NCI-H510A (cell line): ENCODE measurements around the gene FRY.

ENCODE experiments used
- DNase-seq: peaks from one replicate; lab custom pipeline; 2025; lab: John Stamatoyannopoulos, UW

FRY gene

DNA sequence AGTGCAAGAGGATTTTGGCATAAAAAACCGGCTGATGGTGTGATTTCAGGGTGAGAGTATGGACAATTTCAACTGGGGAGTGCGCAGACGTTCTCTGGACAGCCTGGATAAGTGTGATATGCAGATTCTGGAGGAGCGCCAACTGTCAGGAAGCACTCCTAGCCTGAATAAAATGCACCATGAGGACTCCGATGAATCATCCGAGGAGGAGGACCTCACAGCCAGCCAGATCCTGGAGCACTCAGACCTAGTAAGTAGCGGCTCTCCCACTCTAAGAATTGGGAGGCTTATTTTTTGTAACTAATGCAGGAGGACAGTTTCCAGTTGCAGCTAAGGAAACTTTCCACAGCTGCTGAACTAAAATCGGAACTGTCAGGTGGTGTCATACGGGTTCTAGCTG, 230.0 kb downstream of the FRY start:
- no peak for DNase-seq

DNA sequence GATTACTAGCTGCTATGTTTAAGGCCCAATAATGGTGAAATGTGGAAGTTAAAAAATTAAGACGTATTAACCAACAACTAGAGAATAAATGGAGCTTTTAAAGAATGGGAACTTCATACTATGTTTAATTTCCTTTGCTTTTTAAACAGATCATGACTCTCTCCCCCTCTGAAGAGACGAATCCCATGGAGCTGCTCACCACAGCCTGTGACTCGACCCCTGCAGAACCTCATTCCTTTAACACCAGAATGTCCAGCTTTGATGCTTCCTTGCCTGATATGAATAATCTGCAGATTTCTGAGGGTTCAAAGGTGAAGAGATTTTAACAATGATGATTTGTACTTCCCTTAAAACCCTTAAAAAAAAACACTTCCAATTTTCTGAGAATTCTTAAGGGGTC, 230.6 kb downstream of the FRY start:
- DNase-seq: no peak

DNA sequence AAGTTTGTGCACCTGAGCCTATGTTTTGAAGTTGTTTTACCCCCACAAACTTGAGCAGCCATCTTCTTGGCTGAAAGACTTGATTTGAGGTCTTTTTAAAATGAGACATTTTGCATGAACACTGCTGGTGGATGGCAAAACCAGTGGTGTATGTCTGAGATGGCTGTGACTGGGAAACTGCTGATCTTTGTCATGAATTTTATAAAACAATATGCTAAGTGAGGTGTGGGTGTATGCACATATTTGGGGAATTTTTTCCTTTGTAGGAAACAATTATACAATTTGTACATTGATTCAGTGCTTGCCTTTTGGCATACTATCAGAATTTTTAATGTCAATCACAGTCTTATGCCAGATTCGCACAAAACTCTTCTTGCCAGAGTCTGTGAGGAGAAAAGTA, 231.0 kb downstream of the FRY start:
- no peak for DNase-seq

DNA sequence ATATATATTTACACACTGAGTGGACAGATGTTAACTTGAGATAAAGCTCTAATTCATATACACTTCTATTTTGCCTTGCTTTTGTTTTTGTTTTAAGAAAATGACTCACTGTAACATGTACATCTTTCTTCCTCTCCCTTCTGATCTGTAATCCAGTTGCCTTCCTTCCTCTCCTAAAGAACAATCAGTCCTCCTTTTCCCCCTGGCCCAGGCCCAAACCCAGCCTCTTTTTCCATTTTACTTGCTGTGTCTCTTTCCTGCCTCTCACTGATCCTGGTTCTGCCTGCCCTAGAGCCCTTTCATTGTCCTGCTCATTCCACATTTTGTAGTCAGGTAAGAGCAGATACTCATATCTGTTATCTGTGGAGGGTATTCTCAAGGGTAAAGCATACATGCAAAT, 232.8 kb downstream of the FRY start:
- DNase-seq: no peak

DNA sequence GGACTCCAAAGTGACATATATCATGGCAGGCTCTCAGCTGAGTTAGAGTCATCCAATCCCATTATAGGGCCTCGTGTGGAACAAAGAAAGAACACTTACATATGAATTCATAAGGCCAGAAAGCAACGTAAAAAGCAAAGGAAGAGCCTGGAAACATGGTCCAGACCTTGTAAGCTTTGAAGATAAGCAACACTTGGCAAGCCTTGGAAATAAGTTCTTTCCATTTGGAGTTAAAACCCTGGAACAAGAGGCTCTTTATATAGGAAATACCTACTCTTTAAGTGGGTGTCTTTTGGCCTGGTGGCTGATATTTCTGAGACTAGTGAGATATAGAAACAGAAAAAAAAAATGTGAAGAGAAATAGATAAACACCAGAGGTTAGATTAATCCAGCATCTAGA, 234.2 kb downstream of the FRY start:
- no peak for DNase-seq

DNA sequence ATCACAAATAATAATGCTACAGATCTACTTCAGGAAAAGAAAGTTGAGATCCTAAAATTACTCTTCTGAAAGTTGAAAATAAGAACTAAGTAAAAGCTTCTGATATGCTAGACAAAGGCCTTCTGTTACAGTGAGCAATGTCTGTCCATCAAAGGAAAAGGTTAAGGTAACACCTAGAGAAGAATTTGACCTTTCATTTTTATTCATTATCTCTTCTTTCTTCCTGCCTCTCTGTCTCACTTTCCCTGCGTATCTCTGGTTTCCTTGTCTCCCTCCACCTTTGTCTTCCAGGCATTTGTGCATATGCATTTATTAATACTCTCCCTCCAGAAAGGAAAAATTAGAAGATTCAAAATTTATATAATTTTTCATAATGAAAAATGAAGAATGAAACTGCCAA, 234.6 kb downstream of the FRY start:
- no peak for DNase-seq

DNA sequence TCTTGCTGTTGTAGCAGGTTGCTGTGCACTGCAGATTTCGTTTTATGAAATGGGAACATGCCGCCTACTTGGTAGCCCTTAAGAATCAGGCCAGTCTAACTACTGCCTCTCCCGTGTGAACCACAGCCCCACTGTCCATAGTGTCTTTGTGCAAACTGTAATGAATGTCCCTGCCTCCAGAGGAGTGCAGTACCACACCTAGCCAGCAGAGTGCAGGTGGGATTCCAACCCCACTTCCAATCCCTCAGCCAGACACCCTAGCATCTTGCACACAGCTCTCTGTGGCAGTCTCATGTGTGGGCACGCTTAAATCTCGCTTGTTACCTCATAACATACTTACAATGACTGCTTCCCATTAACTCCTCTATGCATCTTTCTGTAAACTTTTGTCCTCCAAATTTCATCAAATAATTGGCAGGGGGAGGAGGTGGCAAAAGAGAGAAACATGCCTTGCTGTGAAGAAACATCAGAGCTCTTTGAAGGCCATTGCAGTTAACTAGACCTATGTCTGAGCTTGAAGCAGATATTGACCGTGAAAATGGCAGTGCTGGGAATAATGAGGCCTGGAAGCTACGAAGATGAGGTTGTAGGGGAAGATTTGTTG, 236.4 kb downstream of the FRY start:
- no peak for DNase-seq

DNA sequence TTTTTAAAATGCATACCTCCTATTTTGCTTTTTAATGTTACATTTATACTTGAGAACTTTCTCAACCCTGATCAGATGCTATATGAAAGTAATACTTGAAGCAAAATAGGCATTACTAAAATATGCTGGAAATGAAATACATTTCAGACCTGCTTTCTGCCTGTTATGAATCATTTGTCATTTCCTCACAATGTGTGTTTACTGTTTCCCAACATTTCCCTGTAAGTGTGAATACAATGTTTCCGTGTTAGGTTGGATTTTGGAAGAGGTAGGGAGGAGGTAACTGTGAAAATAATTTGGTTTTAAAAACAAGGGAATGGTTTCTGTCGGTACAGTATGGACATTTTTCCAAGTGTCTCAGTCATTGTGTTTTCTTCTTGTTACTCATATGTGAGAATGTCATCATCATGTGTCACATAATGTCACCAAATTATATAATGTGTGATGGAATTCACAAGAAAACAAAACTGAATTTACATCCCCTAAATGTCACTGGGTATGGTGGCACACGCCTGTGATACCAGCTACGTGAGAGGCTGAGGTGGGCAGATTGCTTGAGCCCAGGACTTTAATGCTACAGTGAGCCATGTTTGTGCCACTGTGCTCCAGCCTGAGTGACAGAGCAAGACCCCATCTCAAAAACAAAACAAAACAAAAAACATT, 240.6 kb downstream of the FRY start:
- no peak for DNase-seq

DNA sequence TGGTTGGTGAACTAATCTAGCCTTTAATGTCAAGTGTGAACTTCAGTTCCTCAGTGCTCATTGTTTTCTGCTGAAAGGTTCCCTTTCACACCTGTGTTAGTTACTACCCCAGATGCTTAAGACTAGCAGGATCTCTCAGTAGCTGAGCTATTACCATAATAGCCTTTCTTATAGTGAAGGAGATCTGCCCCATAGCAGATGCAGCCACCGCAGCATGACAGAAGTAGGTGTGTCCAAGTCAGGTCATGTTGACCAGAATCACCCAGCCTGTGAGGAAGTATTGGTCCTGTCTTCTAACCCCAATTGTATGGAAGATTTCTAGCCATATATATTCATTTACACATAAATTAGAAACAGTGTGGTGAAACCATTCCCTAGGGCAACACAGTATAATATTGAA, 246.3 kb downstream of the FRY start:
- DNase-seq: no peak

DNA sequence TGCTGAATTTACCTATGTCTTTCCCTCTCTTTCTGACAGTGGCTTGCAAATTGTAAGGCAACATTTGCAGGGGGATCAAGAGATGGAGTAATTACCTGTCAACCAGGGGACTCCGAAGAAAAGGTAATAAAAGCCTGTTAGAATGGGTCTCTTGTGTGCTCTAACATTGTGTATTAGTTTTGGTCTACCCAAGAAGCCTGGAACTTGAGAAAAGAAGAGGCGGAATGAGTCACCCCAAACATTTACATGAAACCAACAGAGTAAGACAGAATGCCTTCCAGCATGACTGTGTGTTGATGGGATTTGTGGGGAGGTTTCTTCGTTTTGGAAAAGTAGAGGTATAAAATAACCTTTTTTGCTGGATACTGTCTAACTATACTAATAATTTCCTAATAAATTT, 246.9 kb downstream of the FRY start:
- no peak for DNase-seq

DNA sequence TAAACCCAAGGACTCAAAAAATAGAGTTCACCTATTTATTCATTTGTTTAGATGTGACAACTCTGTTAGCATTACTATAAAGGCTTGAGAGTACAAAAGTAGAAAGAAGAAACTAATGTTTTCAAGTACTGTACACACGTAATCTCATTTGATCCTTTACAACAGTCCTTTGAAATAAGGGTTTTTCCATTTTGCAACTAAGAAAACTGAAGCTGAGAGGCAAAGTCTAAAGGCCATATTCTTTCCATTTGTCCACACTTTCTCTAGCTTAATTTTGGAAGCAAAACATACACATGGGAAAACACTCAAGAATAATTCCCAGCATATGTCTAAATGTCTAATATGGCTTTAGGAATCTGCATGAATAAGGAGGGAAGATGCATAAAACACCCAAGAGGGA, 249.5 kb downstream of the FRY start:
- no peak for DNase-seq

DNA sequence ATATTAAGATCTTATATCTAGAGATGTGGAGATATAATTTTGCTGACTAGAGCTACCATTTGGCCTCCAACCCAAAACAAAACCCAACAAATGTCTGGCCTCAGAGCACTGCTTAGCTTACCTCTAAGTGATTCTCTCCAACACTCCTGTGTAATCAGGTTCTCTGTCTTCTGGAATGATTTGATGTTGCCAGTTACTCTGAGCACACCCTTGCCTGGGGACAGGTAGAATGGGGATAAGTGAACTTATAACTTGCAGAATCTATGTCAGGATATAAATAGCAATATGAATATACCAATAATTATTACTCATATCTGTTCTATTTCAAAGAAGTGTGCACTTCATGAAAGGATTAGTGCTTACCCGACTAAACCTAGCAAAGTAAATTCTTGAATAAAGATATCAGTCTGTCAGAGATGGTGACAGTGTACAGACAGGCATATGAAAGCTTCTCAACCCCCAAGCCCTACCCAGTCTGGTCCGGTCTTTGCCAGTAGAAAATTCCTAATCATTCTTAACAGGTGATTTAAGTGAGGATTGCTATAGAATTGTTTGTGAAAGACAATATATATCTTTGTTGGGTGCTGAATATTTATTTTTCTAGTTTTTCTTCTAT, 250.6 kb downstream of the FRY start:
- DNase-seq: no peak

DNA sequence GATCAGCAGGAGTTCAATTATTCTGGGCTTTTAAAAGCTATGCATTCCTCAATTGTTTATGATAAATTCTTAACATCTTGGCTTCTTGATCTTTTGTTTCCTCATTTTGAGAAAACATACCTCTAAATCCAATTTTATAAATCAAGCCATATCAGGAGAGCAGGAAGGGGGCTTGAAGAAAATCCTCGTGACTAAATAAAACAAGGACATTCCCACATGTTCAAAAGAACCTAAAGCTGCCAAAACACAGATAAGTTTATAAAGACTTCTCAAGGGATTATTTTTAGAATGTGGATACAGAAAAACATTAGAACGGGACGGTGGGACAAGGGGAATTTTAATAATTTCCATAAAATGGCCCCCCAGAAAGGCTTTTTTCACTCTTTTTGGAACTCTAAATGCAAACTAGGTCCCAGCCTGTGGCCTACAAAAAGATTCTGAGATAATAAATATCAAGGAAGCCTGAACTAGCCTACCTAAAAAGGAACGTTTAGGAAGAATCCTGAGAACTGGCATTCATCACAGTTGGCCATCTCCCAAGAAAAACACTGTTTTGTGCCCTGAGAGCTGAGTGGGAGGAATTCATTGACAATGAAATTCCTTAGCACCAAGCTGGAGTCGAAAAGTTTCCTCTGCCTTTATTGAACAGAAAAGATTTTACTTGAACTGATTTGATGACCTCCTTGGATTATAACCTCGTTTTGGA, 253.5 kb downstream of the FRY start:
- DNase-seq: no peak

DNA sequence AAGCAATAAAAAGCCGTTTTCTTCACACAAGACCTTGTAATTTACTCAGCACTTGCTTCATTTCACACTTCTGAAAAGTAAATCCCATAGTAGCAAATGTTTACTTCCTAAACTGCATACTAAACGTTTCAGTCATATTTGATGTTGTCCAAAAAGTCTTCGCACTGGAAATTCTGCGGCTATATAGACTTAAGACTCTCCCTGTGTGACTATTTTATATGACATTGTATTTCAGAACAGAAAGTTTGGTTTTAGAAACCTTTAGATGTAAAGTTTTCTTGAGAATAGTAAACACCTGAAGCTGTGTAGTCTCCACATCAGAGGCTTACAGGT, 254.0 kb downstream of the FRY start:
- no peak for DNase-seq

DNA sequence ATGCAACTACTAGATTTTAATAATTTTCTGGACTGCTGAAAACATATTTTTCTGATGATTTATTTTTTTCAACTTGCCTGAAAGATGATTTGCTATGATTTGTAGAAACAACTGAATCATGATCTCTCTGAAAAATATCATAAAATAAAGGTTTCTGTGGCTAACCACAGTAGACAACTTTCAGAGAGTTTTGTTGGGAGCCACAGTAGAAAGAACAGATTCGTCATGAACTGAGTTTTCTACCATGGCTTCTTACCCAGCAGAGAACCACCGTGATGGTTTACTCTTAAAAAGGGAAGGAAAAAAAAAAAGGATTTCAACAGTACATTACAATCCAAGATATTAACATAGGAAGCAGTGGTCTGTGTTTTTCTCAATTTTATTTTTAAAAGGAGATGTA, 265.6 kb downstream of the FRY start:
- no peak for DNase-seq

DNA sequence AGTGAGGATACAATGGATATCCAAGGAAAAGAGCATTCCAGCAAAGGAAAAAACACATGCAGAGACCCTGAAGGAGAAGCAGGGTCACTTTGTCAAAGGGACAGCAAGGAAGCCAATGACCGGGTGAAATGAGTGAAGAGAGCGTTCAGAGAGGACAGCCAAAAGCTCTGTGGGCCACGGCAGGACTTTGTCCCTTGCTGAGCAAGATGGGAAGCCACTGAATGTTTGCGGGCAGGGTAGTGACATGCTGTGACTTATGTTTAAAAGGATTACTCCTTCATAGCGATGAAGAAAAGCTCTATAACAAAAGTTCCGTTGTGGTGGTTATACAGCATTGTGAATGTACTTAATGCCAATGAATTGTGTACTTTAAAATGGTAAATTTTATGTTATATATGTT, 267.1 kb downstream of the FRY start:
- no peak for DNase-seq

DNA sequence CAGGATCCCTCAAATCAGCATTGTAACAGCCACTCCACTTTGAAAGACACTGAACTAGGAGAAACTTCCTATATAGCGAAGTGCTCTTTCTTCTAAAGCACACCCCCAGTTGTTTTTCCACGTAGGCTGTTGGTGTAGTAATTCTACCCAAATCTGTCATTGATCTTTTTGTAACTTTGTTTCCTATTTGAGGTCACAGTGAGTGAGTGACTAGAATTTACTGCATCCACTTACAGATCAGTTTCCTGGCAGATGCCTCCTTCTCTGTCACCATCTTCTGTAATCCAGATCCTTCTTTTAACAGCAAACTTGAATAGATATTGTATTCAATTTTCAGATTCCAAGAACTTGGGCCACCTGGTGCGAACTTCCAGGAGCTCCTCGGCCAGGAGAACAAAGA, 268.3 kb downstream of the FRY start:
- no peak for DNase-seq

DNA sequence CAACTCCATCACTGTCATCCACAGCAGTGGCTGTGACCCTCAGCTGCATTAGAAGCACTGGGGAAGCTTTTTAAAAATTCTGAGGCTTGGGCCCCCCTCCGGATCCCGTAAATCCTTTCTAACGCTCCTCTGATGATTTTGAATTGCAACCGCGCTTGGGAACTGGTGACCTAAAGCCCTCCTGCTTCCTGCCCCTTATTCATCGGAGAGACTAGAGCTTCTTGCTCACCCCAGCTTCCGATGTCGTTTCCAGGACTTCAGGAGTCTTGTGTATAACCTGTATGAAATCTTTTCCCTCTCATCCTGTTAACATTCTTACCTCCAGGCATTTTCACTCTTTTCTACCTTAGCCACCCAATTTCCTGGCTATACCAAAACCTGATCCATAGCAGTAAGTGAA, 268.8 kb downstream of the FRY start:
- DNase-seq: no peak

DNA sequence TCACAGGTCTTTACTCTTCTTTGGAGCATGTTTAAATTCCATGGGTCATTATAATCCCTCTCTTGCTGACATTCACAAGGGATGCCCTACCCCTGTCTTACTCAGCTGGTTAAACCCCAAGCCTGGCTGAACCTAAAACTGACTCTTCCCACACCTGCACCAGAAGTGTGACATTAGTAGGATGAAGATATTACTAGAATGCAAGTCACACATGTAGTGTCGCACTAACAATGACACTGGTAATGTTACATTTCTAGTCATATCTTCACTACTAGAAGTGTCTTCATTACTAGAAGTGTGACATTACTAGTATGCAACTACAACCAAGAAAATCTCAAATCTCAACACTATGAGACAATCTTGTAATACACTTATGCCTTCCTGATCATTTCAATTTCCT, 269.3 kb downstream of the FRY start:
- DNase-seq: no peak

DNA sequence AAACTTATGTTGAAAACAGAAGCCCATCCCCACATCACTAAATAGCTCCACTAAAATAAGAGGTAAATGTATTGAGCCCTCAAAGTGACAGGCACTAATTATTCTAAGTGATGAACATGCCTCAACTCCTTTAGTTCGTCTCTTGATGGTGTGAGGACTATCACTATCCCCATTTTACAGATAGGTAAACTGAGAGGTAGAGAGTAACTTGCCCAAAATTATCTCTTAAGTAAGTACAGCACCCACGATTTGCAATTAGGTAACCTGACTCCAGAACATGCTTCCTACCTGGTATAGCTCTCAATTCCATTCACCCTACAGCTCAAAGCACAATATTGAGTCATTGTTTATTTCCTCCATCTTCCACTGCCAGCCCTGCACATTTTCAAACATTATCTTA, 270.9 kb downstream of the FRY start:
- no peak for DNase-seq

DNA sequence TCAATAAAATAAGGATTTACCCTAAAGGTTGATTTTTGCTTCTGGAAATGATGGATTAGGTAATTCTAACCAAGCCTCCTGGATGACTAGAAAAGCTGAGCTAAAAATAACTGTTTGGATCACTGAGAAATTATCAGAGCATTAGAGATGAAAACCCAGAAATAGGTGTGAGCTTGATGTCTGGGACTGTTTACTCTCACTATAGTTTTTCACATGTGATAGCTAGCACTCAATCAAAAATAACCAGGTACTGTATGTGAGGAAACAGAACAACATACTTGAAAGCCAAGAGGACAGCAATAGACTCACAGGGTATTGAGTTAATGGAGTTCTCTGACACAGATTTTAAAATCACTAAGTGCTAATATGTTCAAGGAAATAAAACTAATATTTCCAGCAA, 274.1 kb downstream of the FRY start:
- DNase-seq: no peak

DNA sequence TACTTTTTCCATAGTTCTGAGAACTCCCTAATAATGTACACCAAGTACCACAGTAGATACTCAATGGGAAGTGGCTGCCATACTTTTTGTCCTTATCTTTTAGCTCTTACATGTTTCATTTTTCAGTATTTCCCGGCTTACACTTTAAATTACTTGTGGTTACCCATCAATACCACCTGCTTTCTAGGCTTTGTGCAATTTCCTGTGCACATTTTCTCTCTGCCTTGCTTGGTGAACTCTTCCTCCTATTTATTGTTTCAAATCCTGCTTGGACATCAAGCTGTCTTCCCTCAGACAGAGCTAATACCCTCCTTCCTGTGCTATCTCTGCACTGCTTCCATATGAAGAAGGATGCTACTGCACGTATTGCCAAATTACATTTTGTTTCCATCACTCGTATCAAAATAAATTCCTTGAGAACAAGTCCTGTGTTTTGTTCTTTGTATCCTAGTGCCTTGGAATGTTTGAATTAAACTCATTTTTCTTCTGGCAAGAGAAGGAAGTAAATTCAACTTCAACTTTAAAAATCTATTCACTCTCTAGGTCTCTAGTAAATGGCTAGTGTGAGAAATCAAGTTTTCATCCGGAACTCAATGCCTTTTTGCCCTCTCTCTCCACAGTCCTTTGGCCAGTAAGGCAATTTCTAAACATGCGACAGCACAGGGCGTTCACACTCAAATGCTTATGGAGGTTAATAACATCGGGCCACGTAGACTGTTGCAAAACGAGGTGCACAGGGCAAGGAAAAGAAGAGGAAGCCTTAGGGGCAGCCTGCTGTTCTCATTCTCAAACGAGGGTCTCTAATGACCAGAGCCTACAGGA, 277.9 kb downstream of the FRY start:
- DNase-seq: no peak
